ENCODE results near the gene SAMD7.

Gene SAMD7

GRCh38 chr3:169968224-169968885 is 57.0 kb downstream of the SAMD7 start:
- H3K9me3 Mint-ChIP-seq, result peaks cover 7% of the 10 kb centered on the region
- H3K4me3 Mint-ChIP-seq, result peak overlapping the region; percentile 90 to 99 (median 92)
- H3K4me1 Mint-ChIP-seq, result peaks cover 31% of the 10 kb centered on the region
- TF ChIP-seq, protein P1, sequence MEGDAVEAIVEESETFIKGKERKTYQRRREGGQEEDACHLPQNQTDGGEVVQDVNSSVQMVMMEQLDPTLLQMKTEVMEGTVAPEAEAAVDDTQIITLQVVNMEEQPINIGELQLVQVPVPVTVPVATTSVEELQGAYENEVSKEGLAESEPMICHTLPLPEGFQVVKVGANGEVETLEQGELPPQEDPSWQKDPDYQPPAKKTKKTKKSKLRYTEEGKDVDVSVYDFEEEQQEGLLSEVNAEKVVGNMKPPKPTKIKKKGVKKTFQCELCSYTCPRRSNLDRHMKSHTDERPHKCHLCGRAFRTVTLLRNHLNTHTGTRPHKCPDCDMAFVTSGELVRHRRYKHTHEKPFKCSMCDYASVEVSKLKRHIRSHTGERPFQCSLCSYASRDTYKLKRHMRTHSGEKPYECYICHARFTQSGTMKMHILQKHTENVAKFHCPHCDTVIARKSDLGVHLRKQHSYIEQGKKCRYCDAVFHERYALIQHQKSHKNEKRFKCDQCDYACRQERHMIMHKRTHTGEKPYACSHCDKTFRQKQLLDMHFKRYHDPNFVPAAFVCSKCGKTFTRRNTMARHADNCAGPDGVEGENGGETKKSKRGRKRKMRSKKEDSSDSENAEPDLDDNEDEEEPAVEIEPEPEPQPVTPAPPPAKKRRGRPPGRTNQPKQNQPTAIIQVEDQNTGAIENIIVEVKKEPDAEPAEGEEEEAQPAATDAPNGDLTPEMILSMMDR (IDR thresholded peaks at IDR 0.05; ENCODE audit: unreplicated experiment in 3 of 3), result no peak
- no peaks in the 10 kb centered on the region for H3K27me3 Mint-ChIP-seq (ENCODE audit: low read depth)
- peaks cover 14% of the 10 kb centered on the region for H3K36me3 Mint-ChIP-seq (ENCODE audit: low read depth)
- peak overlapping the region; percentile 97 to 99 (median 99) for H3K27ac Mint-ChIP-seq

- H3K9me3 Mint-ChIP-seq, result peaks cover 2% of the 10 kb centered on the region
Measured at GRCh38 chr3:169969174-169970095, 58.1 kb downstream of the SAMD7 start.

DNA sequence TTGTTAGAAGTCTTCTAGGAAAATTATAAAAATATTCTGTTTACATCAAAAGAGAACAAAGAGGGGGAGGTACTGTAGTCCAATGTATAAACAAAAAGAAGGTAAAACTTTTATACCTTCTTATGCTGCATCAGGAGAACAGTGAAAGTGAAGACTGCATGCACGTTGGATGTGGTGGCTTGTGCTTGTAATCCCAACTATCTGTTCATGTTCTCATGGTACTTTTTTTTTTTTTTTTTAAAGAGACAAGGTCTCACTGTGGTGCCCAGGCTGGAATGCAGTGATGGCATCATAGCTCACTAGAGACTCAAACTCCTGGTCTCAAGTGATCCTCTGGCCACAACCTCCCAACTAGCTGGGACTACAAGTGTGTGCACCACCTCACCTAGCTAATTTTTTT is 59.5 kb downstream of the SAMD7 start:
- TF ChIP-seq, protein P1 (IDR thresholded peaks at IDR 0.05; ENCODE audit: unreplicated experiment in 3 of 3), result no peak
- H3K27me3 Mint-ChIP-seq (ENCODE audit: low read depth), result no peaks in the 10 kb centered on the region
- no peaks in the 10 kb centered on the region for H3K9me3 Mint-ChIP-seq
- H3K36me3 Mint-ChIP-seq (ENCODE audit: low read depth), result peaks cover 23% of the 10 kb centered on the region
- no peak overlapping the region for H3K27ac Mint-ChIP-seq
- peaks cover 29% of the 10 kb centered on the region for H3K4me1 Mint-ChIP-seq
- H3K4me3 Mint-ChIP-seq, result no peak overlapping the region

More at GRCh38 chr3:169969174-169970095, 58.1 kb downstream of the SAMD7 start:
- Mint-ChIP-seq H3K4me3 (peak overlapping the region; percentile 90 to 99 (median 92)), H3K4me1 (peaks cover 31% of the 10 kb centered on the region), H3K27me3 (ENCODE audit: low read depth) (no peaks in the 10 kb centered on the region), H3K36me3 (ENCODE audit: low read depth) (peaks cover 18% of the 10 kb centered on the region), H3K27ac (peak overlapping the region; percentile 97 to 99 (median 99))
- TF ChIP-seq, protein P1 (IDR thresholded peaks at IDR 0.05; ENCODE audit: unreplicated experiment in 3 of 3), result no peak

- TF ChIP-seq, protein P1 (IDR thresholded peaks at IDR 0.05; ENCODE audit: unreplicated experiment in 3 of 3), result no peak
- Mint-ChIP-seq H3K36me3 (ENCODE audit: low read depth) (peaks cover 30% of the 10 kb centered on the region), H3K9me3 (no peaks in the 10 kb centered on the region), H3K27me3 (ENCODE audit: low read depth) (no peaks in the 10 kb centered on the region), H3K4me1 (peaks cover 23% of the 10 kb centered on the region), H3K27ac (no peak overlapping the region), H3K4me3 (no peak overlapping the region)
Measured at GRCh38 chr3:169971522-169971921, 60.1 kb downstream of the SAMD7 start.

- H3K27me3 Mint-ChIP-seq (ENCODE audit: low read depth), result no peaks in the 10 kb centered on the region
- no peak overlapping the region for H3K27ac Mint-ChIP-seq
- peaks cover 69% of the 10 kb centered on the region for H3K36me3 Mint-ChIP-seq (ENCODE audit: low read depth)
- TF ChIP-seq, protein P1 (IDR thresholded peaks at IDR 0.05; ENCODE audit: unreplicated experiment in 3 of 3), result no peak
- no peak overlapping the region for H3K4me3 Mint-ChIP-seq
- no peaks in the 10 kb centered on the region for H3K9me3 Mint-ChIP-seq
- H3K4me1 Mint-ChIP-seq, result no peaks in the 10 kb centered on the region
Measured at GRCh38 chr3:169980055-169980454, 68.7 kb downstream of the SAMD7 start.
